BLaER1 (cell line): ENCODE measurements around the gene KRT33B.
A peak's percentile ranks its signal among the peaks of the same experiment; 100 is the strongest.

ENCODE experiments used
- H3K27ac ChIP-seq: shearing (Covaris generic); formaldehyde crosslinking; 2 replicates; pipeline ENCODE4 v1.8.1; 2022
- H3K27me3 ChIP-seq: shearing (Covaris generic); formaldehyde crosslinking; 2 replicates; pipeline ENCODE4 v1.8.1; 2022
- H3K36me3 ChIP-seq: shearing (Covaris generic); formaldehyde crosslinking; 2 replicates; pipeline ENCODE4 v1.8.1; 2022
- H3K4me1 ChIP-seq: shearing (Covaris generic); formaldehyde crosslinking; 2 replicates; pipeline ENCODE4 v1.8.1; 2022
- H3K4me2 ChIP-seq: shearing (Covaris generic); formaldehyde crosslinking; 2 replicates; pipeline ENCODE4 v1.8.1; 2022
- H3K4me3 ChIP-seq: shearing (Covaris generic); formaldehyde crosslinking; 2 replicates; pipeline ENCODE4 v1.8.1; 2022
- H3K9ac ChIP-seq: shearing (Covaris generic); formaldehyde crosslinking; 2 replicates; pipeline ENCODE4 v1.8.1; 2022
- H3K9me3 ChIP-seq: shearing (Covaris generic); formaldehyde crosslinking; 2 replicates; pipeline ENCODE4 v1.8.1; 2022
- H4K20me1 ChIP-seq: shearing (Covaris generic); formaldehyde crosslinking; 2 replicates; pipeline ENCODE4 v1.8.1; 2022
- Cebpa-rat ChIP-seq: shearing (Covaris generic); IDR thresholded peaks from 2 replicates; pipeline ENCODE4 v1.8.1; 2022

Gene KRT33B

GRCh38 chr17:41325611-41326010 is 44.0 kb downstream of the KRT33B start:
- H3K36me3 ChIP-seq: no peaks in the 10 kb centered on the region
- H3K4me1 ChIP-seq: peaks cover 12% of the 10 kb centered on the region
- H3K9me3 ChIP-seq: peaks cover 3% of the 10 kb centered on the region
- H3K4me3 ChIP-seq: no peak overlapping the region
- no peak overlapping the region for H3K4me2 ChIP-seq
- H3K9ac ChIP-seq: no peak overlapping the region
- no peaks in the 10 kb centered on the region for H4K20me1 ChIP-seq
- no peaks in the 10 kb centered on the region for H3K27me3 ChIP-seq
- TF ChIP-seq Cebpa-rat: no peak
- H3K27ac ChIP-seq: 0 out of 2 replicates have a peak overlapping the region, but pooled peaks have one; percentile 8

- TF ChIP-seq Cebpa-rat: no peak
These were observed 44.5 kb downstream of the KRT33B start for GRCh38 chr17:41325126-41325525.

GRCh38 chr17:41324180-41325075 is 45.2 kb downstream of the KRT33B start:
- no peak for TF ChIP-seq Cebpa-rat
- peaks cover 12% of the 10 kb centered on the region for H3K4me1 ChIP-seq
- H3K4me2 ChIP-seq: no peak overlapping the region
- H3K9me3 ChIP-seq: peaks cover 15% of the 10 kb centered on the region
- no peaks in the 10 kb centered on the region for H3K36me3 ChIP-seq
- H3K27ac ChIP-seq: no peak overlapping the region
- no peak overlapping the region for H3K4me3 ChIP-seq
- H4K20me1 ChIP-seq: no peaks in the 10 kb centered on the region
- H3K9ac ChIP-seq: no peak overlapping the region
- H3K27me3 ChIP-seq: no peaks in the 10 kb centered on the region

More at GRCh38 chr17:41325126-41325525, 44.5 kb downstream of the KRT33B start:
- no peak overlapping the region for H3K27ac ChIP-seq
- H3K4me3 ChIP-seq: no peak overlapping the region
- no peaks in the 10 kb centered on the region for H3K36me3 ChIP-seq
- no peaks in the 10 kb centered on the region for H3K27me3 ChIP-seq
- H3K9me3 ChIP-seq: peaks cover 8% of the 10 kb centered on the region
- no peak overlapping the region for H3K4me2 ChIP-seq
- no peak overlapping the region for H3K9ac ChIP-seq
- H4K20me1 ChIP-seq: no peaks in the 10 kb centered on the region
- H3K4me1 ChIP-seq: peaks cover 12% of the 10 kb centered on the region

GRCh38 chr17:41322903-41323895 is 46.4 kb downstream of the KRT33B start:
- Histone ChIP-seq H3K4me1 (peaks cover 12% of the 10 kb centered on the region), H3K36me3 (no peaks in the 10 kb centered on the region), H3K27ac (no peak overlapping the region), H3K4me3 (no peak overlapping the region), H3K4me2 (no peak overlapping the region), H3K27me3 (no peaks in the 10 kb centered on the region), H4K20me1 (no peaks in the 10 kb centered on the region), H3K9ac (no peak overlapping the region), H3K9me3 (peaks cover 17% of the 10 kb centered on the region)
- TF ChIP-seq Cebpa-rat: no peak

GRCh38 chr17:41322094-41322902 is 47.3 kb downstream of the KRT33B start:
- no peaks in the 10 kb centered on the region for H3K27me3 ChIP-seq
- H3K9me3 ChIP-seq: peaks cover 17% of the 10 kb centered on the region
- H3K27ac ChIP-seq: no peak overlapping the region
- no peak overlapping the region for H3K4me3 ChIP-seq
- H3K4me1 ChIP-seq: peaks cover 12% of the 10 kb centered on the region
- H3K4me2 ChIP-seq: no peak overlapping the region
- no peak overlapping the region for H3K9ac ChIP-seq
- TF ChIP-seq Cebpa-rat: no peak
- H3K36me3 ChIP-seq: no peaks in the 10 kb centered on the region
- H4K20me1 ChIP-seq: no peaks in the 10 kb centered on the region

GRCh38 chr17:41318231-41318630 is 51.4 kb downstream of the KRT33B start:
- Histone ChIP-seq H3K4me1 (no peaks in the 10 kb centered on the region), H3K9me3 (peaks cover 17% of the 10 kb centered on the region), H3K36me3 (no peaks in the 10 kb centered on the region), H3K27ac (no peak overlapping the region), H3K9ac (no peak overlapping the region), H3K4me3 (no peak overlapping the region), H3K4me2 (no peak overlapping the region), H4K20me1 (no peaks in the 10 kb centered on the region), H3K27me3 (no peaks in the 10 kb centered on the region)
- no peak for TF ChIP-seq Cebpa-rat

GRCh38 chr17:41315814-41316445 is 53.7 kb downstream of the KRT33B start:
- Histone ChIP-seq H3K4me2 (no peak overlapping the region), H3K27ac (no peak overlapping the region), H3K4me1 (no peaks in the 10 kb centered on the region), H3K9me3 (peaks cover 20% of the 10 kb centered on the region), H4K20me1 (no peaks in the 10 kb centered on the region), H3K9ac (no peak overlapping the region), H3K27me3 (no peaks in the 10 kb centered on the region), H3K36me3 (no peaks in the 10 kb centered on the region), H3K4me3 (no peak overlapping the region)
- TF ChIP-seq Cebpa-rat: no peak

GRCh38 chr17:41315204-41315794 is 54.3 kb downstream of the KRT33B start, which contains the start of gene KRTAP17-1:
Gene KRTAP17-1, minus strand, starts transcription at chr17:41315710. Its CDS starts 60 bp downstream, at chr17:41315650.
- Histone ChIP-seq H3K4me1 (no peaks in the 10 kb centered on the region), H3K36me3 (no peaks in the 10 kb centered on the region), H3K27me3 (no peaks in the 10 kb centered on the region), H3K9me3 (peaks cover 14% of the 10 kb centered on the region), H3K4me2 (no peak within 1 kb of the TSS), H4K20me1 (no peaks in the 10 kb centered on the region), H3K4me3 (no peak within 1 kb of the TSS), H3K9ac (no peak within 1 kb of the TSS), H3K27ac (no peak within 1 kb of the TSS)
- TF ChIP-seq Cebpa-rat: no peak
